ENCODE measurements around the gene TPRN. TPM values are rescaled to one million over a fixed set of nuclear protein-coding genes. Genes with fewer than 3 reads are reported as not detected.

Gene TPRN
- total RNA-seq, 1 donor from 2014 or later: 5.1 TPM

GRCh38 chr9:137190315-137190856 lies 10.2 kb downstream of the TPRN start:
- no peak for DNase-seq (ENCODE audit: low spot score)

- DNase-seq (ENCODE audit: low spot score): no peak
These were observed 10.9 kb downstream of the TPRN start for GRCh38 chr9:137189297-137190295.

- peak; percentile 99 for DNase-seq (ENCODE audit: low spot score)
These were observed 11.8 kb downstream of the TPRN start, which contains the start of the genes ANAPC2 and SSNA1 for GRCh38 chr9:137188490-137189296. ANAPC2 (minus strand) TSS chr9:137188560; CDS start chr9:137188532, 28 bp downstream. SSNA1 (plus strand) TSS chr9:137188676; CDS start chr9:137188727, 51 bp downstream.

GRCh38 chr9:137188086-137188489 lies 12.5 kb downstream of the TPRN start:
- no peak for DNase-seq (ENCODE audit: low spot score)

GRCh38 chr9:137187386-137187785 lies 13.2 kb downstream of the TPRN start:
- no peak for DNase-seq (ENCODE audit: low spot score)

GRCh38 chr9:137186385-137186784 lies 14.2 kb downstream of the TPRN start:
- no peak for DNase-seq (ENCODE audit: low spot score)

- no peak for DNase-seq (ENCODE audit: low spot score)
These were observed 14.6 kb downstream of the TPRN start for GRCh38 chr9:137185921-137186320.

GRCh38 chr9:137184881-137185660 lies 15.5 kb downstream of the TPRN start:
- DNase-seq (ENCODE audit: low spot score): no peak

GRCh38 chr9:137183980-137184595 lies 16.5 kb downstream of the TPRN start:
- DNase-seq (ENCODE audit: low spot score): no peak

GRCh38 chr9:137182836-137183235 lies 17.7 kb downstream of the TPRN start:
- DNase-seq (ENCODE audit: low spot score): no peak

- no peak for DNase-seq (ENCODE audit: low spot score)
These were observed 18.9 kb downstream of the TPRN start for GRCh38 chr9:137181680-137182079.

GRCh38 chr9:137180491-137180890 lies 20.1 kb downstream of the TPRN start:
- DNase-seq (ENCODE audit: low spot score): no peak

- DNase-seq (ENCODE audit: low spot score): no peak
These were observed 20.8 kb downstream of the TPRN start for GRCh38 chr9:137179761-137180160.

- DNase-seq (ENCODE audit: low spot score): no peak
These were observed 21.5 kb downstream of the TPRN start for GRCh38 chr9:137178939-137179630.

- no peak for DNase-seq (ENCODE audit: low spot score)
These were observed 22.2 kb downstream of the TPRN start for GRCh38 chr9:137178201-137178938.

GRCh38 chr9:137176302-137177182 lies 24.0 kb downstream of the TPRN start:
- no peak for DNase-seq (ENCODE audit: low spot score)

- DNase-seq (ENCODE audit: low spot score): no peak
These were observed 25.1 kb downstream of the TPRN start for GRCh38 chr9:137175345-137175961.

Measured in mesenteric fat pad (tissue), 1 donor.